ENCODE results near the gene U2AF2. TPM values are rescaled to one million over a fixed set of nuclear protein-coding genes. Genes with fewer than 3 reads are reported as not detected.

Gene U2AF2
- total RNA-seq, 1 experiment from 2014 or later: 343 TPM

DNA sequence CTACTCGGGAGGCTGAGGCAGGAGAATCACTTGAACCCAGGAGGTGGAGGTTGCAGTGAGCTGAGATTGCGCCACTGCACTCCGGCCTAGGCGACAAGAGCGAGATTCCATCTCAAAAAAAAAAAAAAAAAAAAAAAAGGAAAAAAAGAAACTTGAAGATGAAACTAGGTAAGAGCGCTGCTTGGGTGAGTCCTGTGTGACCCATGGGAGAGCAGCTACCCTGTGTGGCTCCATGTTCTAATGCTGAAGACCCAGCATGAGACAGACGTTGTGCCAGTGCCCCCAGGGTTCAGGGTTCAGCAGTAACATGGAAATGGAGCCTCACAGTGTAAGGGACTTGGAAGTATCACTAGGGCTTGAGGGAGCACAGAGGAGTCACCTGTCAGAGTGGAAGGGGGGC lies 36.4 kb upstream of the U2AF2 start:
- Histone ChIP-seq H4K20me1 (ENCODE audit: low read length) (no peaks in the 10 kb centered on the region), H3K27me3 (ENCODE audit: low read length) (no peaks in the 10 kb centered on the region), H3K36me3 (ENCODE audit: low read depth, low read length) (no peaks in the 10 kb centered on the region; the same call in 1 of the 2 replicates), H3K79me2 (ENCODE audit: low read length) (peaks cover 3% of the 10 kb centered on the region; the same call in 1 of the 2 replicates), H3F3A (ENCODE audit: low read length, unreplicated experiment) (no peaks in the 10 kb centered on the region), H3K4me2 (ENCODE audit: low read length) (no peak overlapping the region), H3K9me3 (ENCODE audit: low read length) (no peaks in the 10 kb centered on the region), H3K9ac (ENCODE audit: low read length) (no peak overlapping the region), H3K9me2 (replicated peaks; ENCODE audit: low read length) (no peaks in the 10 kb centered on the region), H3K4me1 (ENCODE audit: insufficient read depth, low read length) (no peaks in the 10 kb centered on the region), H3K4me3 (ENCODE audit: low read length) (no peak overlapping the region), H2AFZ (ENCODE audit: low read length) (no peak overlapping the region), H3K27ac (ENCODE audit: low read length) (no peak overlapping the region)
- BruUV-seq (replicated peaks): no TSS peak
- no peak for DNase-seq
- CTCF ChIA-PET: no interaction called here
- TF ChIP-seq EZH2 (IDR thresholded peaks at IDR 0.05; ENCODE audit: low read length, unreplicated experiment) (no peak), EZH2phosphoT487 (IDR thresholded peaks at IDR 0.05; ENCODE audit: borderline replicate concordance, low read length) (no peak)
- TF ChIP-seq, protein P1, sequence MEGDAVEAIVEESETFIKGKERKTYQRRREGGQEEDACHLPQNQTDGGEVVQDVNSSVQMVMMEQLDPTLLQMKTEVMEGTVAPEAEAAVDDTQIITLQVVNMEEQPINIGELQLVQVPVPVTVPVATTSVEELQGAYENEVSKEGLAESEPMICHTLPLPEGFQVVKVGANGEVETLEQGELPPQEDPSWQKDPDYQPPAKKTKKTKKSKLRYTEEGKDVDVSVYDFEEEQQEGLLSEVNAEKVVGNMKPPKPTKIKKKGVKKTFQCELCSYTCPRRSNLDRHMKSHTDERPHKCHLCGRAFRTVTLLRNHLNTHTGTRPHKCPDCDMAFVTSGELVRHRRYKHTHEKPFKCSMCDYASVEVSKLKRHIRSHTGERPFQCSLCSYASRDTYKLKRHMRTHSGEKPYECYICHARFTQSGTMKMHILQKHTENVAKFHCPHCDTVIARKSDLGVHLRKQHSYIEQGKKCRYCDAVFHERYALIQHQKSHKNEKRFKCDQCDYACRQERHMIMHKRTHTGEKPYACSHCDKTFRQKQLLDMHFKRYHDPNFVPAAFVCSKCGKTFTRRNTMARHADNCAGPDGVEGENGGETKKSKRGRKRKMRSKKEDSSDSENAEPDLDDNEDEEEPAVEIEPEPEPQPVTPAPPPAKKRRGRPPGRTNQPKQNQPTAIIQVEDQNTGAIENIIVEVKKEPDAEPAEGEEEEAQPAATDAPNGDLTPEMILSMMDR (conservative IDR thresholded peaks at IDR 0.05; ENCODE audit: low read depth, low read length): no peak
- intact Hi-C loops (cut with micrococcal nuclease): no loop called here
- POLR2A ChIA-PET (ENCODE audit: unreplicated experiment): interaction anchor here (0.6 kb wide), 1 partner anchor 8 kb away, joined by 24 read pairs; no protein-coding TSS in a partner anchor
- ATAC-seq: no peak

DNA sequence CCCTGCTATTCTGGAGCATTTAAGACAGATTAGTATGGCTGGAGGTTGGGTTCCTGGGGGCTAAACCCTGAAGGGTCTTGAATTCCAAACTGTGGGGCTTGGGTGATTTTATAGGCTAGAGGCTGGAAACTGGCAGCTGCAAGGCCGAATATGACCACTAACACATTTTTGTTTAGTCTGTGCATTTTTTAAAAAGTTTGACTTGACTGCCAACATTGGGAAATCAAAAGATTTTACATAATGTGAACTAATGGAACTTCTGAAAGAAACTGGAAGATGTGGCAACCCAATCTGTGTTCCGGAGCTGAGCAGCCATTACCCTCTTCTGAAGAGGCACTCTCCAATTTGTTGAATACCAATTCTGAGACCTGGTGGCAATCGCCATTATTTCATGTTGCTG lies 35.5 kb upstream of the U2AF2 start:
- POLR2A ChIA-PET (ENCODE audit: unreplicated experiment): no interaction called here
- Histone ChIP-seq H2AFZ (ENCODE audit: low read length) (no peak overlapping the region), H3K36me3 (ENCODE audit: low read depth, low read length) (no peaks in the 10 kb centered on the region; the same call in 1 of the 2 replicates), H3K9ac (ENCODE audit: low read length) (no peak overlapping the region), H3K9me2 (replicated peaks; ENCODE audit: low read length) (no peaks in the 10 kb centered on the region), H3K9me3 (ENCODE audit: low read length) (no peaks in the 10 kb centered on the region), H3K4me3 (ENCODE audit: low read length) (no peak overlapping the region), H3K4me1 (ENCODE audit: insufficient read depth, low read length) (0 out of 2 replicates have a peak, but pooled peaks cover 4% of the 10 kb centered on the region), H3K27ac (ENCODE audit: low read length) (no peak overlapping the region), H3K79me2 (ENCODE audit: low read length) (peaks cover 8% of the 10 kb centered on the region), H3K27me3 (ENCODE audit: low read length) (no peaks in the 10 kb centered on the region), H3F3A (ENCODE audit: low read length, unreplicated experiment) (no peaks in the 10 kb centered on the region), H4K20me1 (ENCODE audit: low read length) (peaks cover 4% of the 10 kb centered on the region; the same call in 1 of the 2 replicates), H3K4me2 (ENCODE audit: low read length) (no peak overlapping the region)
- no peak for ATAC-seq
- CTCF ChIA-PET: no interaction called here
- no peak for TF ChIP-seq EZH2 (IDR thresholded peaks at IDR 0.05; ENCODE audit: low read length, unreplicated experiment)
- TF ChIP-seq, protein P1 (conservative IDR thresholded peaks at IDR 0.05; ENCODE audit: low read depth, low read length): no peak
- no peak for TF ChIP-seq EZH2phosphoT487 (IDR thresholded peaks at IDR 0.05; ENCODE audit: borderline replicate concordance, low read length)
- no peak for DNase-seq
- intact Hi-C loops (cut with micrococcal nuclease): no loop called here
- BruUV-seq (replicated peaks): TSS peak; percentile 19

DNA sequence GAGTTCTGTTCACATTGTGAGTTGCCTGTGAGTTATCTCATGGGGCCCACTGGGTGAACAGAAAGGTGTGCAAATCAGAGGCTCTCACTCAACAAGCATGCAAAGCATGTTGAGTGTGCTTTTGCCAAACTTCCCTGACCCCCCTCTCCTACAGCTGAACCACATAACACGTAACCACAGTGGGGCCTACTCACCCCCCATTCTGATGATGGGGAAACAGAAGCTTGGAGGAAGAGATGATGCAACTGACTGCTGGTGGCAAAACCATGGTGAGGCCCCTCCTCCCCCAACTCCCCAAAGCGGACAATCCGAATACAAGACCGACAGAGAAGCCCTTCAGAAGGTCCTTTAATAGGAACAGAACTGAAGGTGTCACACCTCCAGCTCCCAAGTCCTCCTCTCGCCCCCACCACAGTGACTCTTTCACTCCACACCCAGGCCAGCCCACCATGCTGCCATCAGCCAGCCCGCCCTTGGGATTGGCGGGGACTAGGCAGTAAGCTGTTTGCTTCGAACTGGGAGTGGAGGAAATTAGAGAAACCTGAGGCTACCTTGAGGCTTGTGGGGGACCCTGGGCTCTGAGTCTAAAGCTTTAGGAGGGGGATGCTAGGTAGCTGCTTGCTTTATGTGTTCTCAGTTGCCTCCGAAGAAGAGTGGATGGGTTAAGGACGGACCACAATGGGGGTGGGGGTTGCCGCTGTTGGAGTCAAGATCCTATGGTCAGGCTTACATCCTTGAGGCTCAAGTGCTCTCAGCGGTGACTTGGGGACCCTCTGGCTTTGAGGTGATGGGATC lies 34.2 kb upstream of the U2AF2 start:
- H3K79me2 ChIP-seq (ENCODE audit: low read length): peaks cover 8% of the 10 kb centered on the region
- no peaks in the 10 kb centered on the region for H3K9me3 ChIP-seq (ENCODE audit: low read length)
- H3K4me1 ChIP-seq (ENCODE audit: insufficient read depth, low read length): peaks cover 10% of the 10 kb centered on the region
- H3K27me3 ChIP-seq (ENCODE audit: low read length): no peaks in the 10 kb centered on the region
- ChIA-PET POLR2A (ENCODE audit: unreplicated experiment) (no interaction called here), CTCF (no interaction called here)
- no peak for ATAC-seq
- H3K27ac ChIP-seq (ENCODE audit: low read length): no peak overlapping the region
- no peak overlapping the region for H3K9ac ChIP-seq (ENCODE audit: low read length)
- H3F3A ChIP-seq (ENCODE audit: low read length, unreplicated experiment): no peaks in the 10 kb centered on the region
- TF ChIP-seq, protein P1 (conservative IDR thresholded peaks at IDR 0.05; ENCODE audit: low read depth, low read length): no peak
- TF ChIP-seq EZH2 (IDR thresholded peaks at IDR 0.05; ENCODE audit: low read length, unreplicated experiment) (no peak), EZH2phosphoT487 (IDR thresholded peaks at IDR 0.05; ENCODE audit: borderline replicate concordance, low read length) (no peak)
- H3K36me3 ChIP-seq (ENCODE audit: low read depth, low read length): no peaks in the 10 kb centered on the region; the same call in 1 of the 2 replicates
- no peaks in the 10 kb centered on the region for H3K9me2 ChIP-seq (replicated peaks; ENCODE audit: low read length)
- H2AFZ ChIP-seq (ENCODE audit: low read length): no peak overlapping the region
- H3K4me3 ChIP-seq (ENCODE audit: low read length): no peak overlapping the region
- no peak overlapping the region for H3K4me2 ChIP-seq (ENCODE audit: low read length)
- no peak for DNase-seq
- intact Hi-C loops (cut with micrococcal nuclease): no loop called here
- H4K20me1 ChIP-seq (ENCODE audit: low read length): peaks cover 4% of the 10 kb centered on the region; the same call in 1 of the 2 replicates
- BruUV-seq (replicated peaks): no TSS peak
